CD4-positive, alpha-beta T cell treated with Interleukin-2 at 100 ng/mL for 4 hours (primary cell): Measurements from ENCODE around the gene EZH2.

Source experiments
- DNase-seq: peaks from one replicate; pipeline ENCODE4 v3.0.0-alpha.2; 2020; ENCODE audit warnings: low spot score

The EZH2 gene

GRCh38 chr7:148884049-148884298 lies at the start of gene EZH2:
EZH2 (minus strand) TSS chr7:148884291; CDS start chr7:148847298, 36,993 bp downstream.
- DNase-seq: no peak

GRCh38 chr7:148931470-148931869 lies 47.4 kb upstream of the EZH2 start:
- DNase-seq: no peak

GRCh38 chr7:148930335-148930734 lies 46.2 kb upstream of the EZH2 start:
- DNase-seq: no peak

- DNase-seq: no peak
Observed at GRCh38 chr7:148929176-148929575, 45.1 kb upstream of the EZH2 start.

- DNase-seq: no peak
Observed at GRCh38 chr7:148927123-148928045, 43.3 kb upstream of the EZH2 start.

- no peak for DNase-seq
Observed at GRCh38 chr7:148925836-148926235, 41.7 kb upstream of the EZH2 start.

- DNase-seq: no peak
Observed at GRCh38 chr7:148924011-148924410, 39.9 kb upstream of the EZH2 start.

- no peak for DNase-seq
Observed at GRCh38 chr7:148921806-148922205, 37.7 kb upstream of the EZH2 start.

GRCh38 chr7:148921189-148921588 lies 37.1 kb upstream of the EZH2 start:
- no peak for DNase-seq

GRCh38 chr7:148919859-148920258 lies 35.8 kb upstream of the EZH2 start:
- no peak for DNase-seq

- no peak for DNase-seq
Observed at GRCh38 chr7:148918058-148918596, 34.0 kb upstream of the EZH2 start.

GRCh38 chr7:148916186-148916585 lies 32.1 kb upstream of the EZH2 start:
- DNase-seq: no peak

GRCh38 chr7:148915211-148915610 lies 31.1 kb upstream of the EZH2 start:
- peak; percentile 35 for DNase-seq

- peak; percentile 40 for DNase-seq
Observed at GRCh38 chr7:148914208-148914777, 30.2 kb upstream of the EZH2 start.

- DNase-seq: peak; percentile 70
Observed at GRCh38 chr7:148912758-148913541, 28.9 kb upstream of the EZH2 start.

GRCh38 chr7:148912151-148912550 lies 28.1 kb upstream of the EZH2 start:
- no peak for DNase-seq

- no peak for DNase-seq
Observed at GRCh38 chr7:148911626-148912025, 27.5 kb upstream of the EZH2 start.

- DNase-seq: no peak
Observed at GRCh38 chr7:148909568-148909967, 25.5 kb upstream of the EZH2 start.

- no peak for DNase-seq
Observed at GRCh38 chr7:148906707-148907498, 22.8 kb upstream of the EZH2 start.

GRCh38 chr7:148905093-148905666 lies 21.1 kb upstream of the EZH2 start:
- DNase-seq: no peak

GRCh38 chr7:148903504-148903903 lies 19.4 kb upstream of the EZH2 start:
- no peak for DNase-seq

GRCh38 chr7:148901178-148901577 lies 17.1 kb upstream of the EZH2 start:
- DNase-seq: no peak
